HepG2 (cell line): ENCODE measurements around the gene HBA2. TPM values are rescaled to one million over a fixed set of nuclear protein-coding genes. Genes with fewer than 3 reads are reported as not detected.

Experiments used
- ADNP ChIP-seq: sonication (generic); formaldehyde crosslinking; IDR thresholded peaks from 2 replicates; pipeline ENCODE4 v1.4.0; 2020; ENCODE audit warnings: missing genetic modification reagents
- CC2D1A ChIP-seq: sonication (generic); formaldehyde crosslinking; IDR thresholded peaks from 2 replicates; pipeline ENCODE4 v1.8.1; 2023; ENCODE audit warnings: mild to moderate bottlenecking, missing genetic modification reagents
- EEA1 ChIP-seq: sonication (generic); formaldehyde crosslinking; IDR thresholded peaks from 2 replicates; pipeline ENCODE4 v1.5.1; 2020; ENCODE audit warnings: mild to moderate bottlenecking, missing genetic modification reagents, borderline replicate concordance
- KAT7 ChIP-seq: IDR thresholded peaks from 2 replicates; pipeline ENCODE4 v1.6.1; 2018; ENCODE audit warnings: borderline replicate concordance, missing compliant biosample characterization
- NFE2L2 ChIP-seq: fragments of 150-350 bp; IDR thresholded peaks from 2 replicates; pipeline ENCODE4 v1.6.1; 2014; ENCODE audit warnings: low read length
- POGZ ChIP-seq: sonication (generic); formaldehyde crosslinking; IDR thresholded peaks from 2 replicates; pipeline ENCODE4 v1.4.0; 2020; ENCODE audit warnings: mild to moderate bottlenecking, missing genetic modification reagents
- SKI ChIP-seq: fragments of 450-650 bp; IDR thresholded peaks from one replicate; pipeline ENCODE4 v1.6.1; 2018; ENCODE audit warnings: mild to moderate bottlenecking; ENCODE audit not compliant: partially characterized antibody
- SP1 ChIP-seq, 2 experiments: fragments of 450-650 bp in 1 of 2; sonication (generic) in 1 of 2; formaldehyde crosslinking in 1 of 2; IDR thresholded peaks; 2 replicates each; pipeline versions ENCODE4 v1.4.0 to v1.6.1; 2016 to 2020; ENCODE audit warnings: missing genetic modification reagents in 1 of 2
- ZNF180 ChIP-seq: sonication (generic); formaldehyde crosslinking; IDR thresholded peaks from 2 replicates; pipeline ENCODE4 v1.4.0; 2020; ENCODE audit warnings: low read depth, missing genetic modification reagents, borderline replicate concordance
- ZNF501 ChIP-seq: sonication (generic); formaldehyde crosslinking; IDR thresholded peaks from 2 replicates; pipeline ENCODE4 v1.5.1; 2020; ENCODE audit warnings: mild to moderate bottlenecking, moderate library complexity, missing genetic modification reagents
- polyA plus RNA-seq, 8 experiments: library from polyadenylated mRNA; depleted of rRNA in 3 of 8; stranded (reverse) in 7 of 8; unstranded in 1 of 8; fragments of >200 nt; fragmentation: Illumina TruSeq in 4 of 8; extraction: Trizol in 4 of 8; gene quantifications; 2 replicates each; pipeline versions ENCODE4 v1.2.1 to v1.2.3, GENCODE V29; 2011 to 2016; ENCODE audit warnings: low read depth in 4 of 8, missing spikeins in 1 of 8, mixed read lengths in 1 of 8; ENCODE audit not compliant: insufficient read depth in 1 of 8
- total RNA-seq, 5 experiments: library from RNA; depleted of rRNA; stranded (reverse); fragments of >200 nt; fragmentation: Illumina TruSeq; extraction: Trizol; gene quantifications; 2 replicates each; pipeline ENCODE4 v1.2.3, GENCODE V29; 2016; ENCODE audit warnings: low read depth in 1 of 5
- TF ChIP-seq, protein P1 (sequence below): sonication (generic); formaldehyde crosslinking; conservative IDR thresholded peaks from 2 replicates; pipeline ENCODE4 v1.4.0; 2020; ENCODE audit warnings: missing genetic modification reagents
- TF ChIP-seq, protein P2 (sequence below): sonication (generic); formaldehyde crosslinking; IDR thresholded peaks from 2 replicates; pipeline ENCODE4 v1.4.0; 2020; ENCODE audit warnings: missing genetic modification reagents
- TF ChIP-seq, protein P3 (sequence below): sonication (generic); formaldehyde crosslinking; IDR thresholded peaks from 2 replicates; pipeline ENCODE4 v1.5.0; 2020; ENCODE audit warnings: mild to moderate bottlenecking, missing genetic modification reagents, borderline replicate concordance
- TF ChIP-seq, protein P4 (sequence below): sonication (generic); formaldehyde crosslinking; IDR thresholded peaks from 2 replicates; pipeline ENCODE4 v1.8.0; 2022; ENCODE audit warnings: mild to moderate bottlenecking, missing genetic modification reagents, moderate library complexity
- TF ChIP-seq, protein P5 (sequence below): IDR thresholded peaks from 2 replicates; pipeline ENCODE4 v1.6.1; 2012; ENCODE audit warnings: inconsistent platforms

The HBA2 gene
- total and polyA plus RNA-seq, 2 of the 13 experiments (the other 11 are each of a cell fraction or from before 2014, with no cell fraction given), result not detected

DNA sequence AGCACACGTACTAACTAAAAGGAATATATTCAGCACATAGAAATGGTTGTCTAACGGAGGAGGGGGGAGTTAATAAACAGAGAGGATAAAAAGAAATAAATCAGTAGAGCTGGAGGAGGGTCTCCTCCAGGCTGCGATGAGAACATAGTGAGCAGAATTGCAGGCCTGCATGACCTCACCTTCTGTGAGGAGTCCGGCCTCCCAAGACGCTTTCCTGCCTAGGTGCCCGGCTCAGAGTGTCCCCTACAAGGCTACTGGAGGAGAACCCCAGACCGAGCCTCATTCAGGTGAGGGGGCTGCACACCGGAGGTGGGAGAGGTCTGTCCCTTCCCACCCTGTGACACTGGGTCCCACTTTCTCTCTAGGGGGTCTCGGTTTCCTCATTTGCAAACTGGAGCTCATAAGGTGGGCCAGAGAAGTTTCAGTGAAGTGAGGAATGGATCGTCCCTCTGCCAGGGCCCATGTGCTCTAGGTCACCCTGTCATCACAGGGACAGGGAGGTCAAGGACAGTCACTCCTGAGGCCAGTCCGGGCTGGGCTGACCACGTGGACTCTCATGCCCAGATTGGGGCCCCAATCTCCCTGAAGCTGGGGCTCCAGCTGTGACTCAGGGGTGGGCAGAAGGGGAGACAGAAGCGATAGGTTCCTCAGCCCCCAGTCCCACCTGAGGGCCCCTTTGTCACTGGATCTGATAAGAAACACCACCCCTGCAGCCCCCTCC is 10.2 kb upstream of the HBA2 start (continued):
- TF ChIP-seq, protein P1, sequence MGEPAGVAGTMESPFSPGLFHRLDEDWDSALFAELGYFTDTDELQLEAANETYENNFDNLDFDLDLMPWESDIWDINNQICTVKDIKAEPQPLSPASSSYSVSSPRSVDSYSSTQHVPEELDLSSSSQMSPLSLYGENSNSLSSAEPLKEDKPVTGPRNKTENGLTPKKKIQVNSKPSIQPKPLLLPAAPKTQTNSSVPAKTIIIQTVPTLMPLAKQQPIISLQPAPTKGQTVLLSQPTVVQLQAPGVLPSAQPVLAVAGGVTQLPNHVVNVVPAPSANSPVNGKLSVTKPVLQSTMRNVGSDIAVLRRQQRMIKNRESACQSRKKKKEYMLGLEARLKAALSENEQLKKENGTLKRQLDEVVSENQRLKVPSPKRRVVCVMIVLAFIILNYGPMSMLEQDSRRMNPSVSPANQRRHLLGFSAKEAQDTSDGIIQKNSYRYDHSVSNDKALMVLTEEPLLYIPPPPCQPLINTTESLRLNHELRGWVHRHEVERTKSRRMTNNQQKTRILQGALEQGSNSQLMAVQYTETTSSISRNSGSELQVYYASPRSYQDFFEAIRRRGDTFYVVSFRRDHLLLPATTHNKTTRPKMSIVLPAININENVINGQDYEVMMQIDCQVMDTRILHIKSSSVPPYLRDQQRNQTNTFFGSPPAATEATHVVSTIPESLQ (CRISPR knock-in tag), result no peak
- TF ChIP-seq KAT7 (CRISPR knock-in tag) (no peak), NFE2L2 (no peak), CC2D1A (CRISPR knock-in tag) (no peak), POGZ (CRISPR knock-in tag) (no peak), ZNF501 (CRISPR knock-in tag) (no peak), SP1 (IDR thresholded peaks at IDR 0.05) (no peak), SP1 (CRISPR knock-in tag; IDR thresholded peaks at IDR 0.05) (no peak), EEA1 (CRISPR knock-in tag) (no peak), ZNF180 (CRISPR knock-in tag) (no peak), ADNP (CRISPR knock-in tag) (no peak), SKI (no peak)
- TF ChIP-seq, protein P2, sequence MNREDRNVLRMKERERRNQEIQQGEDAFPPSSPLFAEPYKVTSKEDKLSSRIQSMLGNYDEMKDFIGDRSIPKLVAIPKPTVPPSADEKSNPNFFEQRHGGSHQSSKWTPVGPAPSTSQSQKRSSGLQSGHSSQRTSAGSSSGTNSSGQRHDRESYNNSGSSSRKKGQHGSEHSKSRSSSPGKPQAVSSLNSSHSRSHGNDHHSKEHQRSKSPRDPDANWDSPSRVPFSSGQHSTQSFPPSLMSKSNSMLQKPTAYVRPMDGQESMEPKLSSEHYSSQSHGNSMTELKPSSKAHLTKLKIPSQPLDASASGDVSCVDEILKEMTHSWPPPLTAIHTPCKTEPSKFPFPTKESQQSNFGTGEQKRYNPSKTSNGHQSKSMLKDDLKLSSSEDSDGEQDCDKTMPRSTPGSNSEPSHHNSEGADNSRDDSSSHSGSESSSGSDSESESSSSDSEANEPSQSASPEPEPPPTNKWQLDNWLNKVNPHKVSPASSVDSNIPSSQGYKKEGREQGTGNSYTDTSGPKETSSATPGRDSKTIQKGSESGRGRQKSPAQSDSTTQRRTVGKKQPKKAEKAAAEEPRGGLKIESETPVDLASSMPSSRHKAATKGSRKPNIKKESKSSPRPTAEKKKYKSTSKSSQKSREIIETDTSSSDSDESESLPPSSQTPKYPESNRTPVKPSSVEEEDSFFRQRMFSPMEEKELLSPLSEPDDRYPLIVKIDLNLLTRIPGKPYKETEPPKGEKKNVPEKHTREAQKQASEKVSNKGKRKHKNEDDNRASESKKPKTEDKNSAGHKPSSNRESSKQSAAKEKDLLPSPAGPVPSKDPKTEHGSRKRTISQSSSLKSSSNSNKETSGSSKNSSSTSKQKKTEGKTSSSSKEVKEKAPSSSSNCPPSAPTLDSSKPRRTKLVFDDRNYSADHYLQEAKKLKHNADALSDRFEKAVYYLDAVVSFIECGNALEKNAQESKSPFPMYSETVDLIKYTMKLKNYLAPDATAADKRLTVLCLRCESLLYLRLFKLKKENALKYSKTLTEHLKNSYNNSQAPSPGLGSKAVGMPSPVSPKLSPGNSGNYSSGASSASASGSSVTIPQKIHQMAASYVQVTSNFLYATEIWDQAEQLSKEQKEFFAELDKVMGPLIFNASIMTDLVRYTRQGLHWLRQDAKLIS (CRISPR knock-in tag), result no peak
- TF ChIP-seq, protein P3, sequence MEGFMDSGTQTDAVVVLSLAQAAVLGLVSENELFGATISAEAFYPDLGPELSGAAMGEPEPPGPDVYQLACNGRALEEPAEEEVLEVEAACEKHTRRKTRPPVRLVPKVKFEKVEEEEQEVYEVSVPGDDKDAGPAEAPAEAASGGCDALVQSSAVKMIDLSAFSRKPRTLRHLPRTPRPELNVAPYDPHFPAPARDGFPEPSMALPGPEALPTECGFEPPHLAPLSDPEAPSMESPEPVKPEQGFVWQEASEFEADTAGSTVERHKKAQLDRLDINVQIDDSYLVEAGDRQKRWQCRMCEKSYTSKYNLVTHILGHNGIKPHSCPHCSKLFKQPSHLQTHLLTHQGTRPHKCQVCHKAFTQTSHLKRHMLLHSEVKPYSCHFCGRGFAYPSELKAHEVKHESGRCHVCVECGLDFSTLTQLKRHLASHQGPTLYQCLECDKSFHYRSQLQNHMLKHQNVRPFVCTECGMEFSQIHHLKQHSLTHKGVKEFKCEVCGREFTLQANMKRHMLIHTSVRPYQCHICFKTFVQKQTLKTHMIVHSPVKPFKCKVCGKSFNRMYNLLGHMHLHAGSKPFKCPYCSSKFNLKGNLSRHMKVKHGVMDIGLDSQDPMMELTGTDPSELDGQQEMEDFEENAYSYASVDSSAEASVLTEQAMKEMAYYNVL, result no peak
- TF ChIP-seq, protein P4, sequence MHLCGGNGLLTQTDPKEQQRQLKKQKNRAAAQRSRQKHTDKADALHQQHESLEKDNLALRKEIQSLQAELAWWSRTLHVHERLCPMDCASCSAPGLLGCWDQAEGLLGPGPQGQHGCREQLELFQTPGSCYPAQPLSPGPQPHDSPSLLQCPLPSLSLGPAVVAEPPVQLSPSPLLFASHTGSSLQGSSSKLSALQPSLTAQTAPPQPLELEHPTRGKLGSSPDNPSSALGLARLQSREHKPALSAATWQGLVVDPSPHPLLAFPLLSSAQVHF (CRISPR knock-in tag), result no peak
- TF ChIP-seq, protein P5, sequence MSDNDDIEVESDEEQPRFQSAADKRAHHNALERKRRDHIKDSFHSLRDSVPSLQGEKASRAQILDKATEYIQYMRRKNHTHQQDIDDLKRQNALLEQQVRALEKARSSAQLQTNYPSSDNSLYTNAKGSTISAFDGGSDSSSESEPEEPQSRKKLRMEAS, result peak; percentile 92
